Measurements from ENCODE around the gene SYCP2. TPM values are rescaled to one million over a fixed set of nuclear protein-coding genes. Genes with fewer than 3 reads are reported as not detected.

SYCP2 gene
- total RNA-seq, 1 donor from 2014 or later = 5.3 TPM

GRCh38 chr20:59823030-59823423 is 110.4 kb downstream of the SYCP2 start:
- Mint-ChIP-seq H3K27me3 (no peaks in the 10 kb centered on the region), H3K36me3 (ENCODE audit: low read depth) (no peaks in the 10 kb centered on the region), H3K4me1 (no peaks in the 10 kb centered on the region), H3K9me3 (no peaks in the 10 kb centered on the region), H3K27ac (no peak overlapping the region), H3K4me3 (no peak overlapping the region)
- no peak for DNase-seq
- intact Hi-C loops (cut with micrococcal nuclease) = no loop called here

DNA sequence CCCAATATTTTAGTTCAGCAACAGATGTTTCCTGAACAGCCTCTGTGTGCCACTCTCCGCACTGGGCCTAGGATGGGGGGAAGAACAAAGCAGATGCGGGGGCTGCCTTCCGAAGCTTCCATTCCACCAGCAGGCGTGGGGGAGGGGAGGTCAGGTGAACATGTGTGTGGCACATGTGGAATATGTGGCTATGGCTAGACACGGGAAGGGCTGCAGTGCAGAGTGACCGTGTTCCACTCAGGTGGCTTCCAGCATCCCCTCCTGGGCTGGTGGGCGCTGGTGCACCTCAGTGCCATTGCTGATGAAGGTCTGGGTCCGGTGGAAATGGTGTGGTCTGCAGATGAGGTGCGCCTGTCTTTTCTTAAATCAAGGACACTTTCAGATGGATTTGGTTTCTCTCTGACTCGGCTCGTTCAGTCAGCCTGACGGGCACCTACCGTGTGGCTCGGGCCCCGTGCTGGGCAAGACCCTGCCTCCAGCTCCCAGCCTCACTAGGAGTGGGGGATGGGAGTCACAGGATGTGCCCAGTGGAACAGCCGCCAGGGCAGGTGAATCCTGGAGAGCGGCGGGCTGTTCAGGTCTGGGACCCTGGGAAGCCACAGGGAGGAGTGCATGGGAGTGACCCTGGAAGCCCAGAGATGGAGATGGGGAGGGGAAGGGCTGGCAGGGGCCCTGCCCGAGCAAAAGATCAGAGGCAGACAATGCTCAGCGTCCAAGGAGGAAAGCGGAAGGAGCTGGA is 111.0 kb downstream of the SYCP2 start:
- Mint-ChIP-seq H3K27ac (no peak overlapping the region), H3K9me3 (no peaks in the 10 kb centered on the region), H3K4me3 (no peak overlapping the region), H3K36me3 (ENCODE audit: low read depth) (no peaks in the 10 kb centered on the region), H3K27me3 (no peaks in the 10 kb centered on the region), H3K4me1 (no peaks in the 10 kb centered on the region)
- intact Hi-C loops (cut with micrococcal nuclease) = no loop called here
- no peak for DNase-seq

GRCh38 chr20:59821788-59822187 is 111.6 kb downstream of the SYCP2 start:
- no peaks in the 10 kb centered on the region for H3K27me3 Mint-ChIP-seq
- H3K9me3 Mint-ChIP-seq = no peaks in the 10 kb centered on the region
- no peak overlapping the region for H3K4me3 Mint-ChIP-seq
- intact Hi-C loops (cut with micrococcal nuclease) = no loop called here
- DNase-seq = no peak
- no peaks in the 10 kb centered on the region for H3K36me3 Mint-ChIP-seq (ENCODE audit: low read depth)
- H3K4me1 Mint-ChIP-seq = no peaks in the 10 kb centered on the region
- no peak overlapping the region for H3K27ac Mint-ChIP-seq

DNA sequence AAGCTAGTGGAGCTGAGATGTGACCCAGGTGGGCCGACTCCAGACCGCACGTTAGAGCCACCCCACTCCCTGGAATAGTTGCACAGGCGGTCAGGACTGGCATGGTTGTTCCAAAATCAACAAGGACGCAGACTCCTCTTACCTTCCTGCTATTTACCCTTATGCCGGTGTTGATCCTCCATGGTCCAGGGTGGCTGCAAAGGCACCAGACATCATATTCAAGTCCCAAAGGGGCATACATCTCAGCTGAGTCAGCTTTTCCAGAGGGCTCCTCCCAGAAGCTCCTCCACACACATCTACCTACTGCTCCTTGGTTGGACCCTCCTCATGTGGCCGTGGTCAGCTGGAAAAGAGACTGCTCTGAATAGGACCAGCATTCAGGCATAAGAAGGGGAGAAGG is 112.2 kb downstream of the SYCP2 start:
- H3K27me3 Mint-ChIP-seq = no peaks in the 10 kb centered on the region
- H3K4me1 Mint-ChIP-seq = no peaks in the 10 kb centered on the region
- no peak overlapping the region for H3K4me3 Mint-ChIP-seq
- intact Hi-C loops (cut with micrococcal nuclease) = no loop called here
- H3K27ac Mint-ChIP-seq = no peak overlapping the region
- no peaks in the 10 kb centered on the region for H3K9me3 Mint-ChIP-seq
- DNase-seq = no peak
- H3K36me3 Mint-ChIP-seq (ENCODE audit: low read depth) = no peaks in the 10 kb centered on the region

- H3K4me1 Mint-ChIP-seq = no peaks in the 10 kb centered on the region
- no peaks in the 10 kb centered on the region for H3K36me3 Mint-ChIP-seq (ENCODE audit: low read depth)
- intact Hi-C loops (cut with micrococcal nuclease) = no loop called here
- H3K27me3 Mint-ChIP-seq = no peaks in the 10 kb centered on the region
- H3K27ac Mint-ChIP-seq = no peak overlapping the region
- no peak overlapping the region for H3K4me3 Mint-ChIP-seq
- DNase-seq = no peak
- H3K9me3 Mint-ChIP-seq = no peaks in the 10 kb centered on the region
These were observed 113.0 kb downstream of the SYCP2 start for GRCh38 chr20:59820204-59821041.

- Mint-ChIP-seq H3K36me3 (ENCODE audit: low read depth) (no peaks in the 10 kb centered on the region), H3K9me3 (no peaks in the 10 kb centered on the region), H3K4me1 (no peaks in the 10 kb centered on the region), H3K27ac (no peak overlapping the region), H3K27me3 (no peaks in the 10 kb centered on the region), H3K4me3 (no peak overlapping the region)
- intact Hi-C loops (cut with micrococcal nuclease) = no loop called here
- no peak for DNase-seq
These were observed 113.8 kb downstream of the SYCP2 start for GRCh38 chr20:59819496-59820203.

DNA sequence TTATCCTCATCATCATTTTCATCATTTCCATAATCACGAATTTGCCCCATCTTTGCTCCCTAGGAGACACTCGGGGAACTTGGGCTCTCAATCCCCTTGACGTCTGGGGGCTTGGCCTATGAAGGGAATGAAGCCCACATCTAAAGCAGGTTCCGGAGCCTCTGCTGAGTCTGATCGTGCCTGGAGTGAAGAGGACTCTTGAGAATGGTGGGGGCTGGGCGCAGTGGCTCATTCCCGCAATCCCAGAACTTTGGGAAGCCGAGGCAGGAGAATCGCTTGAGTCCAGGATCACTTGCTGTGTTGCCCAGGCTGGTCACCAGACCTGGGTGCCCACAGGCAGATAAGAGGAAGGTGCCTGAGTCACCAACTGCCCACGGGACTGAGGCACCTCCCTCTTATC is 114.5 kb downstream of the SYCP2 start:
- intact Hi-C loops (cut with micrococcal nuclease) = no loop called here
- no peak overlapping the region for H3K27ac Mint-ChIP-seq
- no peak for DNase-seq
- no peaks in the 10 kb centered on the region for H3K4me1 Mint-ChIP-seq
- H3K27me3 Mint-ChIP-seq = no peaks in the 10 kb centered on the region
- H3K4me3 Mint-ChIP-seq = no peak overlapping the region
- no peaks in the 10 kb centered on the region for H3K9me3 Mint-ChIP-seq
- H3K36me3 Mint-ChIP-seq (ENCODE audit: low read depth) = no peaks in the 10 kb centered on the region

- Mint-ChIP-seq H3K36me3 (ENCODE audit: low read depth) (no peaks in the 10 kb centered on the region), H3K4me3 (no peak overlapping the region), H3K9me3 (no peaks in the 10 kb centered on the region), H3K4me1 (no peaks in the 10 kb centered on the region), H3K27ac (no peak overlapping the region), H3K27me3 (no peaks in the 10 kb centered on the region)
- DNase-seq = no peak
- intact Hi-C loops (cut with micrococcal nuclease) = no loop called here
These were observed 115.4 kb downstream of the SYCP2 start for GRCh38 chr20:59817846-59818615.

DNA sequence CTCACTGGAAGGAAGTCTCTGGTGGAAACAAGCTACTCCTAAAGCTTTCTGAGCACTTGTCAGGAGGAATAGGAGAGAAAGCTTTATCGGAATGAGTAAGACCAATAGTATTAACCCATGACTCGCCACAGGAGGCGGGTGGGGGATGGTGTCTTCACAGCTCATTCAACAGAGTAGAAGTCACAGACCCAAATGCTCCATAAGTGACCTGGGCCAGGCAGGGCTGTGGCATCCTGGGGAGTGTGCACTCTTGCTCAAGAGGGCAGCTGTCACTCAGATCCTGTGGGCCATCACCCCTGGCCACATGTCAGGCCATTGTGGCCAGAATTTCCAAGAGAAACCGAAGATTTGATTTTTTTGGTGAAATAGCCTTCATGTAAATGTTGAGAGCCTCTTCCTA is 116.0 kb downstream of the SYCP2 start:
- no peaks in the 10 kb centered on the region for H3K9me3 Mint-ChIP-seq
- H3K27me3 Mint-ChIP-seq = no peaks in the 10 kb centered on the region
- no peak overlapping the region for H3K27ac Mint-ChIP-seq
- no peaks in the 10 kb centered on the region for H3K4me1 Mint-ChIP-seq
- H3K4me3 Mint-ChIP-seq = no peak overlapping the region
- no peak for DNase-seq
- H3K36me3 Mint-ChIP-seq (ENCODE audit: low read depth) = no peaks in the 10 kb centered on the region
- intact Hi-C loops (cut with micrococcal nuclease) = no loop called here

- H3K4me3 Mint-ChIP-seq = no peak overlapping the region
- H3K27me3 Mint-ChIP-seq = no peaks in the 10 kb centered on the region
- H3K9me3 Mint-ChIP-seq = no peaks in the 10 kb centered on the region
These were observed 117.2 kb downstream of the SYCP2 start for GRCh38 chr20:59816146-59816738.

GRCh38 chr20:59814840-59815340 is 118.5 kb downstream of the SYCP2 start:
- DNase-seq = no peak
- H3K36me3 Mint-ChIP-seq (ENCODE audit: low read depth) = no peaks in the 10 kb centered on the region
- no peak overlapping the region for H3K4me3 Mint-ChIP-seq
- no peaks in the 10 kb centered on the region for H3K9me3 Mint-ChIP-seq
- intact Hi-C loops (cut with micrococcal nuclease) = no loop called here
- no peaks in the 10 kb centered on the region for H3K27me3 Mint-ChIP-seq
- H3K27ac Mint-ChIP-seq = no peak overlapping the region
- H3K4me1 Mint-ChIP-seq = no peaks in the 10 kb centered on the region

More at GRCh38 chr20:59816146-59816738, 117.2 kb downstream of the SYCP2 start:
- no peaks in the 10 kb centered on the region for H3K36me3 Mint-ChIP-seq (ENCODE audit: low read depth)
- no peaks in the 10 kb centered on the region for H3K4me1 Mint-ChIP-seq
- intact Hi-C loops (cut with micrococcal nuclease) = no loop called here
- no peak for DNase-seq
- no peak overlapping the region for H3K27ac Mint-ChIP-seq

DNA sequence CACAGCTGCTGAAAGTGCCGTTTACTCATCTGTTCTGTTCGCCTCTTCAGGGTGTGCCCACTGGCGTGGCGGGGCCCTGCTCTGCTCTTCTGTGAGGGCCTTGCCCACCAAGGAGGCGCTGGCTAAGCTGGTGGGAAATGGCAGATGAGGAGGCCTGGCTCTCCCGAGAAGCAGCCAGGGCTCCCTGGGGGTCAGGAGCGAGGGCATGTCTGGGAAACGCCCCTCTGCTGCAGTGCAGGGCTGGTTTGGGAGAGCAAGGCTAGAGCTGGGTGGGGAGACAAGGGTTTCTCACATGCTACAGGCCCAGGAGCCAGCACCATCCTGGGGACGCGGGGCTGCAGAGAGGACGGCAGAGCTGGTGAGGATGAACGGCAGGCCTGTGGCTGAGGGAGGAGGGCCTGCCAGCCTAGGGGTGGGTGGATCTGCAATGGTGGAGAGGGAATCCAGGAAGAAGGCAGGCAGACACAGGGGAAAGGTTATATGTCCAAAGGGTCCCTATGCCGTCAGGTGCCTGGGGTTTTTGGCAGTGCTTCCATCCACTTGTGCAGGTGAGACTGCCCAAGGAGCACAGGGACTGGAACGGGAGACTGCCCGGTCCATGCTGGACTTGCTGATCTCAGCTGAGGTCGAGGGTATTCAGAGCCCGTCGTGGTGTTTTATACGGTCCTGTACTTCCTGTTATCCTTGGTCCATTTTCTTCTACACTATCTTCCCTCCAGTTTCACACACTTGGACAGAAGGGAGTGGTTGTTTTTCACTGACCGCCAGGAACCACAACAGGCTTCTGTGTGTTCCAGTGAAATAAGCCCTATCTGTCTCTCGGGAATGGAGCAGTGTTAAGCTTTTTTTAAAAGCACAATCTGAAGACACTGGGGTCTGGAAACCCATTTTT is 119.2 kb downstream of the SYCP2 start:
- no peaks in the 10 kb centered on the region for H3K9me3 Mint-ChIP-seq
- intact Hi-C loops (cut with micrococcal nuclease) = no loop called here
- H3K4me3 Mint-ChIP-seq = no peak overlapping the region
- no peaks in the 10 kb centered on the region for H3K4me1 Mint-ChIP-seq
- H3K27me3 Mint-ChIP-seq = no peaks in the 10 kb centered on the region
- no peak for DNase-seq
- H3K27ac Mint-ChIP-seq = no peak overlapping the region
- H3K36me3 Mint-ChIP-seq (ENCODE audit: low read depth) = no peaks in the 10 kb centered on the region
